Progenitor cell of endocrine pancreas (in vitro differentiated cells): Measurements from ENCODE around the gene PRMT9. TPM values are rescaled to one million over a fixed set of nuclear protein-coding genes. Genes with fewer than 3 reads are reported as not detected.
A peak's percentile ranks its signal among the peaks of the same experiment; 100 is the strongest.

Experiments
- DNase-seq: peaks from one replicate; pipeline ENCODE4 v3.0.0; 2021; ENCODE audit warnings: low spot score; ENCODE audit not compliant: unreplicated experiment
- H3K27ac Mint-ChIP-seq: 2 replicates; pipeline ENCODE4 v1.8.0; 2021; ENCODE audit warnings: mild to moderate bottlenecking, moderate library complexity, mixed read lengths
- H3K27me3 Mint-ChIP-seq: 2 replicates; pipeline ENCODE4 v1.8.0; 2021; ENCODE audit warnings: mixed read lengths
- H3K36me3 Mint-ChIP-seq: 2 replicates; pipeline ENCODE4 v1.8.0; 2022; ENCODE audit warnings: mixed read lengths; ENCODE audit not compliant: insufficient read depth
- H3K4me1 Mint-ChIP-seq: 2 replicates; pipeline ENCODE4 v1.8.0; 2021; ENCODE audit warnings: low read depth, mixed read lengths
- H3K4me3 Mint-ChIP-seq: 2 replicates; pipeline ENCODE4 v1.8.0; 2021; ENCODE audit warnings: low read depth, mild to moderate bottlenecking, moderate library complexity, mixed read lengths
- H3K9me3 Mint-ChIP-seq: 2 replicates; pipeline ENCODE4 v1.8.0; 2021; ENCODE audit warnings: low read depth, mixed read lengths
- CTCF ChIP-seq: fragments of 200-600 bp; sonication (generic); IDR thresholded peaks from one replicate; pipeline ENCODE4 v1.5.0; 2021; ENCODE audit warnings: antibody characterized with exemption, mild to moderate bottlenecking; ENCODE audit not compliant: unreplicated experiment
- total RNA-seq: library from RNA; stranded (reverse); gene quantifications from 2 replicates; pipeline ENCODE4 v1.2.1, GENCODE V29; 2021

PRMT9 gene
- total RNA-seq, 1 donor from 2014 or later: 13.0 TPM

GRCh38 chr4:147597561-147597960 lies 86.4 kb downstream of the PRMT9 start:
- Mint-ChIP-seq H3K4me3 (no peak overlapping the region), H3K27ac (peak overlapping the region; percentile 38)

GRCh38 chr4:147596981-147597380 lies 87.0 kb downstream of the PRMT9 start:
- Mint-ChIP-seq H3K27ac (peak overlapping the region; percentile 69), H3K36me3 (no peaks in the 10 kb centered on the region), H3K4me3 (no peak overlapping the region), H3K27me3 (no peaks in the 10 kb centered on the region), H3K9me3 (no peaks in the 10 kb centered on the region), H3K4me1 (peaks cover 12% of the 10 kb centered on the region)
- no peak for DNase-seq
- no peak for TF ChIP-seq CTCF

More at GRCh38 chr4:147597561-147597960, 86.4 kb downstream of the PRMT9 start:
- Mint-ChIP-seq H3K9me3 (no peaks in the 10 kb centered on the region), H3K4me1 (peaks cover 12% of the 10 kb centered on the region), H3K27me3 (no peaks in the 10 kb centered on the region), H3K36me3 (no peaks in the 10 kb centered on the region)
- no peak for TF ChIP-seq CTCF
- no peak for DNase-seq

GRCh38 chr4:147596377-147596776 lies 87.6 kb downstream of the PRMT9 start:
- Mint-ChIP-seq H3K4me3 (no peak overlapping the region), H3K9me3 (no peaks in the 10 kb centered on the region), H3K36me3 (no peaks in the 10 kb centered on the region), H3K27me3 (no peaks in the 10 kb centered on the region), H3K4me1 (peaks cover 12% of the 10 kb centered on the region), H3K27ac (no peak overlapping the region)
- DNase-seq: no peak
- TF ChIP-seq CTCF: no peak

GRCh38 chr4:147594578-147594977 lies 89.4 kb downstream of the PRMT9 start:
- H3K4me3 Mint-ChIP-seq: no peak overlapping the region
- H3K4me1 Mint-ChIP-seq: peaks cover 14% of the 10 kb centered on the region
- no peaks in the 10 kb centered on the region for H3K36me3 Mint-ChIP-seq
- no peak for TF ChIP-seq CTCF
- DNase-seq: no peak
- H3K27me3 Mint-ChIP-seq: no peaks in the 10 kb centered on the region
- no peak overlapping the region for H3K27ac Mint-ChIP-seq
- no peaks in the 10 kb centered on the region for H3K9me3 Mint-ChIP-seq

- Mint-ChIP-seq H3K4me1 (peaks cover 14% of the 10 kb centered on the region), H3K27me3 (no peaks in the 10 kb centered on the region), H3K9me3 (no peaks in the 10 kb centered on the region), H3K27ac (no peak overlapping the region), H3K4me3 (no peak overlapping the region), H3K36me3 (no peaks in the 10 kb centered on the region)
- no peak for TF ChIP-seq CTCF
- DNase-seq: no peak
These were observed 89.9 kb downstream of the PRMT9 start for GRCh38 chr4:147594107-147594506.
